ENCODE results near the gene SIGLEC15.
A peak's percentile ranks its signal among the peaks of the same experiment; 100 is the strongest.

Gene SIGLEC15

DNA sequence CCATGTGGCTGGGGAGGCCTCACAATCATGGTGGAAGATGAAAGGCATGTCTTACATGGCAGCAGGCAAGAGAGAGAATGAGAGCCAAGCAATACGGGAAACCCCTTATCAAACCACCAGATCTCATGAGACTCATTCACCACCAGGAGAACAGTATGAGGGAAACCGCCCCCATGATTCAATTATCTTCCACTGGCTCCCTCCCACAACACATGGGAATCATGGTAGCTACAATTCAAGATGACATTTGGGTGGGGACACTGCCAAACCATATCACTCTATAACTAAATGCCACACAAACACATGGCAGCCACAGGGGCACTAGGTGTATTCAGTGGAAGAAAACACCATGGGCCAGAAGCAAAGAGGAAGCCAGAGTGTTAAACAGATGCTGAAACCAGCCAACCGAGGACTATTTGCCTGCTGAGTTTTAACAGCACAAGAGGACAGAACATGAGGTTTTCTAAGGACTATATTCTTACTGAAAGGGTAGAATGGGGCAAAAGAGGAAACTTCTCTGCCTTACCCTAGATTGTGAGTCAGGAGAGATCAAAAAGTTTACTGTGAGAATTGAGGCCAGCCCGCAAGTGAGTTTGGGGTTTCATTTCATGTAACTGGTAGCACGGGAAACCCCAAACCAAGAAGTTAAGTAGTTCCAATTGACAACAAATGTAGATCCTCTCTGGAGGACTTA lies 49.2 kb downstream of the SIGLEC15 start:
- H3K79me2 ChIP-seq (ENCODE audit: low read length), result no peaks in the 10 kb centered on the region
- H3K27ac ChIP-seq (ENCODE audit: low read length), result peak overlapping the region; percentile 72; the same call in 1 of the 2 replicates
- H3K27me3 ChIP-seq (replicated peaks; ENCODE audit: insufficient read depth, low read length), result no peaks in the 10 kb centered on the region
- no peaks in the 10 kb centered on the region for H3K9me2 ChIP-seq (replicated peaks; ENCODE audit: insufficient read depth, low read length)
- H3K36me3 ChIP-seq (replicated peaks; ENCODE audit: insufficient read depth, low read length), result no peaks in the 10 kb centered on the region; the same call in 1 of the 2 replicates
- H4K20me1 ChIP-seq (ENCODE audit: insufficient read depth, low read length), result no peaks in the 10 kb centered on the region
- H3K4me1 ChIP-seq (ENCODE audit: low read length), result peaks cover 9% of the 10 kb centered on the region
- peak overlapping the region; percentile 41 for H3K4me2 ChIP-seq (ENCODE audit: low read depth, low read length)
- peaks cover 7% of the 10 kb centered on the region; the same call in 1 of the 2 replicates for H3F3A ChIP-seq (ENCODE audit: insufficient read depth, low read length)
- H2AFZ ChIP-seq (ENCODE audit: low read length), result no peak overlapping the region
- TF ChIP-seq, protein P1, sequence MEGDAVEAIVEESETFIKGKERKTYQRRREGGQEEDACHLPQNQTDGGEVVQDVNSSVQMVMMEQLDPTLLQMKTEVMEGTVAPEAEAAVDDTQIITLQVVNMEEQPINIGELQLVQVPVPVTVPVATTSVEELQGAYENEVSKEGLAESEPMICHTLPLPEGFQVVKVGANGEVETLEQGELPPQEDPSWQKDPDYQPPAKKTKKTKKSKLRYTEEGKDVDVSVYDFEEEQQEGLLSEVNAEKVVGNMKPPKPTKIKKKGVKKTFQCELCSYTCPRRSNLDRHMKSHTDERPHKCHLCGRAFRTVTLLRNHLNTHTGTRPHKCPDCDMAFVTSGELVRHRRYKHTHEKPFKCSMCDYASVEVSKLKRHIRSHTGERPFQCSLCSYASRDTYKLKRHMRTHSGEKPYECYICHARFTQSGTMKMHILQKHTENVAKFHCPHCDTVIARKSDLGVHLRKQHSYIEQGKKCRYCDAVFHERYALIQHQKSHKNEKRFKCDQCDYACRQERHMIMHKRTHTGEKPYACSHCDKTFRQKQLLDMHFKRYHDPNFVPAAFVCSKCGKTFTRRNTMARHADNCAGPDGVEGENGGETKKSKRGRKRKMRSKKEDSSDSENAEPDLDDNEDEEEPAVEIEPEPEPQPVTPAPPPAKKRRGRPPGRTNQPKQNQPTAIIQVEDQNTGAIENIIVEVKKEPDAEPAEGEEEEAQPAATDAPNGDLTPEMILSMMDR (IDR thresholded peaks at IDR 0.05; ENCODE audit: low read length), result no peak
- TF ChIP-seq EZH2phosphoT487 (IDR thresholded peaks at IDR 0.05; ENCODE audit: low read length), result no peak
- TF ChIP-seq EZH2 (optimal IDR thresholded peaks at IDR 0.05; ENCODE audit: low read depth, low read length), result no peak
- H3K9me3 ChIP-seq (replicated peaks; ENCODE audit: insufficient read depth, low read length), result no peaks in the 10 kb centered on the region
- peak; percentile 56 for DNase-seq
- H3K9ac ChIP-seq (ENCODE audit: low read length), result no peak overlapping the region
- no peak overlapping the region for H3K4me3 ChIP-seq (ENCODE audit: low read length)

DNA sequence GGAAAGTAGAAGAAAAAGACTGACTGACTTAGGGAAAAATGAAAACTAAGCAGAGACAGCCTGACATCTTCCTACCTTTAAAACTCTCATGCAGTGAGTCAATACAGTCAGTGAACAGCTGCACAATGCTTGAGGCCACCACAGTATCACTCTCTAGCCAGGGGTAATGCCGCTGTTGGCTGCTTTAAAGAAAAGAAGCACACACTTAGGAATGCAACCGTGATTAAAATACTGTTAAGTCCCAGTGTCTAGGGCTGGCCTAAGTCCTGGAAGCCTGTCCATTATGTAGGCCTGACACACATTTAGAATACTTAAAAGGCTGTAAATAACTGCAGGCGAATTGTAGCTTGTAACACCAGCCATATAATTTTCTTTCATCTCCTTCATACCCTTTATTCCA lies 50.7 kb downstream of the SIGLEC15 start:
- no peak overlapping the region for H3K4me3 ChIP-seq (ENCODE audit: low read length)
- H3K9me2 ChIP-seq (replicated peaks; ENCODE audit: insufficient read depth, low read length), result no peaks in the 10 kb centered on the region
- no peaks in the 10 kb centered on the region for H3K27me3 ChIP-seq (replicated peaks; ENCODE audit: insufficient read depth, low read length)
- H2AFZ ChIP-seq (ENCODE audit: low read length), result no peak overlapping the region
- H3K4me2 ChIP-seq (ENCODE audit: low read depth, low read length), result no peak overlapping the region
- no peaks in the 10 kb centered on the region for H3K79me2 ChIP-seq (ENCODE audit: low read length)
- no peak overlapping the region for H3K27ac ChIP-seq (ENCODE audit: low read length)
- peaks cover 9% of the 10 kb centered on the region for H3K4me1 ChIP-seq (ENCODE audit: low read length)
- H4K20me1 ChIP-seq (ENCODE audit: insufficient read depth, low read length), result no peaks in the 10 kb centered on the region
- H3K36me3 ChIP-seq (replicated peaks; ENCODE audit: insufficient read depth, low read length), result no peaks in the 10 kb centered on the region; the same call in 1 of the 2 replicates
- TF ChIP-seq EZH2phosphoT487 (IDR thresholded peaks at IDR 0.05; ENCODE audit: low read length) (no peak), EZH2 (optimal IDR thresholded peaks at IDR 0.05; ENCODE audit: low read depth, low read length) (no peak)
- TF ChIP-seq, protein P1 (IDR thresholded peaks at IDR 0.05; ENCODE audit: low read length), result no peak
- DNase-seq, result no peak
- no peak overlapping the region for H3K9ac ChIP-seq (ENCODE audit: low read length)
- H3F3A ChIP-seq (ENCODE audit: insufficient read depth, low read length), result peaks cover 7% of the 10 kb centered on the region; the same call in 1 of the 2 replicates
- no peaks in the 10 kb centered on the region for H3K9me3 ChIP-seq (replicated peaks; ENCODE audit: insufficient read depth, low read length)

DNA sequence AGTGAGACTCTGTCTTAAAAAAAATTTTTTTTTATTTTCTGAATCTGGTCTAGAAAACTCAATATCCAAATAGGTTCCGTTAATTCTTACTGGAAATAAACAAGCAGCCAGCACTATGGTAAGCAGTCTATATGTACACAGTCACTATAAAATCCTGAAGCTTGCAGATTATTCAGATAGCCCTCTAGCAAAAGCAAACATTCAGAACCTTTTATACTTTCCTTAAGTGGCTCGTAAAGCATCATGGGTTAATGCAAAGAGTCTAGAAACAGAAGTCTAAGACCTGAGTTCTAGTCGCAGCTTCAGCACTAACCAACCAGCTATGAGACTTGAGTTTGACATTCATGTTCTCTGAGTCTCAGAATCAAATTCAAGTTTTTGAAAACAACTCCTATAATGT lies 51.9 kb downstream of the SIGLEC15 start:
- Histone ChIP-seq H3K79me2 (ENCODE audit: low read length) (no peaks in the 10 kb centered on the region), H3K36me3 (replicated peaks; ENCODE audit: insufficient read depth, low read length) (no peaks in the 10 kb centered on the region; the same call in 1 of the 2 replicates), H3F3A (ENCODE audit: insufficient read depth, low read length) (peaks cover 7% of the 10 kb centered on the region; the same call in 1 of the 2 replicates), H3K9ac (ENCODE audit: low read length) (no peak overlapping the region), H2AFZ (ENCODE audit: low read length) (no peak overlapping the region), H3K4me1 (ENCODE audit: low read length) (peaks cover 9% of the 10 kb centered on the region), H3K4me3 (ENCODE audit: low read length) (no peak overlapping the region), H3K9me2 (replicated peaks; ENCODE audit: insufficient read depth, low read length) (no peaks in the 10 kb centered on the region), H3K27ac (ENCODE audit: low read length) (no peak overlapping the region), H3K4me2 (ENCODE audit: low read depth, low read length) (no peak overlapping the region), H4K20me1 (ENCODE audit: insufficient read depth, low read length) (no peaks in the 10 kb centered on the region), H3K9me3 (replicated peaks; ENCODE audit: insufficient read depth, low read length) (no peaks in the 10 kb centered on the region), H3K27me3 (replicated peaks; ENCODE audit: insufficient read depth, low read length) (no peaks in the 10 kb centered on the region)
- TF ChIP-seq EZH2phosphoT487 (IDR thresholded peaks at IDR 0.05; ENCODE audit: low read length) (no peak), EZH2 (optimal IDR thresholded peaks at IDR 0.05; ENCODE audit: low read depth, low read length) (no peak)
- TF ChIP-seq, protein P1 (IDR thresholded peaks at IDR 0.05; ENCODE audit: low read length), result no peak
- DNase-seq, result no peak
